Esophagus squamous epithelium (tissue), 4 donors: Measurements from ENCODE around the gene CAPZA2.

ENCODE experiments used
- CTCF ChIP-seq, 6 experiments: fragments of 450-650 bp in 4 of 6; fragments of 200-600 bp in 2 of 6; sonication (generic) in 2 of 6; IDR thresholded peaks; one replicate each; pipeline ENCODE4 v1.5.1; 2016 to 2019; ENCODE audit warnings: antibody characterized with exemption in 6 of 6, mild to moderate bottlenecking in 4 of 6, moderate library complexity in 4 of 6
- POLR2A ChIP-seq, 4 donors: fragments of 450-650 bp; IDR thresholded peaks; one replicate each; pipeline ENCODE4 v1.6.1; 2017; ENCODE audit warnings: antibody characterized with exemption in 4 of 4, mild to moderate bottlenecking in 4 of 4, moderate library complexity in 3 of 4

- TF ChIP-seq CTCF (IDR thresholded peaks at IDR 0.05) (no peak), POLR2A (IDR thresholded peaks at IDR 0.05) (no peak)
Observed at GRCh38 chr7:116897661-116898060, 35.3 kb downstream of the CAPZA2 start.
